ENCODE results near the gene RNF224. TPM values are rescaled to one million over a fixed set of nuclear protein-coding genes. Genes with fewer than 3 reads are reported as not detected.

Gene RNF224
- polyA plus RNA-seq (2011; rRNA removed) (not detected in 2 replicates), polyA minus RNA-seq (2011; rRNA and poly(A)+ RNA removed) (0.21 TPM in 1 of 2 replicates, not detected in the other)

- CTCF ChIA-PET: interaction anchor here (0.6 to 4.2 kb wide), 26 partner anchors 10 to 198 kb away, joined by 3 to 37 read pairs (median 5); partner anchors contain the start of genes ABCA2, DPP7, NPDC1 and SSNA1
- DNase-seq (ENCODE audit: low read depth): no peak
- TF ChIP-seq CTCF (IDR thresholded peaks at IDR 0.05; ENCODE audit: insufficient read depth, low read depth, low read length): peak; percentile 91
- Histone ChIP-seq H3K27me3 (ENCODE audit: control insufficient read depth, insufficient read depth, low read length) (no peaks in the 10 kb centered on the region), H3K4me3 (ENCODE audit: low read depth, low read length) (no peak within 1 kb of the TSS), H3K36me3 (ENCODE audit: control insufficient read depth, insufficient read depth, low read length) (no peaks in the 10 kb centered on the region; the same call in 1 of the 2 replicates)
- POLR2A ChIA-PET: interaction anchor here (0.5 kb wide), 1 partner anchor 22 kb away, joined by 6 read pairs; no protein-coding TSS in a partner anchor
Observed at GRCh38 chr9:137227054-137227852, at the start of gene RNF224. TSS of gene RNF224 (plus strand) at chr9:137227502. CDS start at chr9:137228336, 834 bp downstream.

DNA sequence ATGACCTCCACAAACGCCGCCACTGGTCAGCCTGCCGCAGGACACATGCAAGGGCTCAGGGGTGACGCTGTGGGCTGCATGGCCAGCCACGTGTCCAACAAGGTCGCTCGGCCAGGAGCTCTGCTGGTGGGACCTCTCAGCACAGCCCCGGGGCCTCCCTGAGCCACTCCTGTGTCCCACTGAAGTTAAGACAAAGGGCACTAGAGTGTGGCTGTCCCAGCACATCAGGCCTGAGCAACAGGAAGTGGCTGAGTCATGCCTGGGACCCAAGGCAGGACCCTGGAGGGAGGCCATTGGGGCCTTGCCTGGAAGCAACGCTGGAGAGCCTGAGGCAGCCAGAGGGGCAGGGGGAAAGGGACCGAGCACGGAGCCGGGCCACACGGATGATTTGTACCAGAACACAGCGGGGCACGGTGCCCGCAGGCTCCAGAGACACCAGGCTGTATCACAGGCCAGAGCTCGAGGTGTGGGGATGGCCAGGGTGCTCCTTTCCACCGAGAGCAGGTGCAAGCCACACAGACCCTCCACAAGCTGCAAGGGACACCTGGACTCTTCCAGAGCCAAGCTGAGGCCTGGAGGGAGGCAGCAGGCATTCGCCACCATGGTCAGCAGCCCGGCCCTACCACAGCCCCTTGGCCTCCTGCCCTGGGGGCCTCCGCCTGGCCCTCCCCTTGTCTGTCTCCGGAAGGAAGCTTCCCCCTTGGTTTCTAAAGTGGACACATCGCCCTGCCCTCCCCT is 48.9 kb upstream of the RNF224 start:
- DNase-seq (ENCODE audit: low read depth): no peak
- H3K27me3 ChIP-seq (ENCODE audit: control insufficient read depth, insufficient read depth, low read length): no peaks in the 10 kb centered on the region
- ChIA-PET CTCF (interaction anchor here (1.2 kb wide), 1 partner anchor 25 kb away, joined by 3 read pairs; no protein-coding TSS in a partner anchor), POLR2A (no interaction called here)
- H3K4me3 ChIP-seq (ENCODE audit: low read depth, low read length): no peak overlapping the region
- peaks cover 24% of the 10 kb centered on the region for H3K36me3 ChIP-seq (ENCODE audit: control insufficient read depth, insufficient read depth, low read length)
- TF ChIP-seq CTCF (IDR thresholded peaks at IDR 0.05; ENCODE audit: insufficient read depth, low read depth, low read length): no peak

DNA sequence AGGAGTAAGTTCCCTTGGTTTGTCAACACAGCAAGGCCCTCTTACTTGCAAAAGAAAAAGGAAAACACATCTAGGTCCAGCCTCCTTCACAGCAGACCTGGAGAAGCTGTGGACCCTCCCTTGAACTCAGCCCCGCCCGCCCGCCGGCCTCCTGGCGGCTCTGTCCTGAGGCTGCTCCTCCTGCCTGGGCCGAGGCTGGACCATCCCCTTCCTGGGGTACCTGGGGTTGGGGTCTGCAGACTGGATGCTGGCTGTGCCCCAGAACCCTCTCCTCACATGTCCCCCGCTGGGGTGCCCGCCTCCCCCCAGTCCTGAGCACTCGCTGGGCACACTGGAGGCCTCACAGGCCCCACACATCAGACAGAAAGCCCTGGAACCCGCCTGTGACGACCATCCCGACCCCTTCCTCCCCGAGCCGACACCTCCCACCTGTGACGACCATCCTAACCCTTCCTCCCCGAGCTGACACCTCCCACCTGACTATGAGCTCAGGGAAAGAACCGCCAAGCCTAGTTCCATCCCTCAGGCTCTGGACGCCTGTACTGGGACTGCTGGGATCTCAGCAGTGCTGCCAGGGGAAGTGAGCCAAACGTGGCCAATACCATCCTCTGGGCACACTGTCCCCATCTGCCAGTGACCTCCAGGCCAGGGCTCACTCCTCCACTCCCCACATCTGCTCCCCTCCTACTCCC is 48.2 kb upstream of the RNF224 start:
- no peak overlapping the region for H3K4me3 ChIP-seq (ENCODE audit: low read depth, low read length)
- no peak for TF ChIP-seq CTCF (IDR thresholded peaks at IDR 0.05; ENCODE audit: insufficient read depth, low read depth, low read length)
- ChIA-PET CTCF (interaction anchor here (1.2 kb wide), 1 partner anchor 24 kb away, joined by 3 read pairs; no protein-coding TSS in a partner anchor), POLR2A (no interaction called here)
- peaks cover 27% of the 10 kb centered on the region for H3K36me3 ChIP-seq (ENCODE audit: control insufficient read depth, insufficient read depth, low read length)
- no peaks in the 10 kb centered on the region for H3K27me3 ChIP-seq (ENCODE audit: control insufficient read depth, insufficient read depth, low read length)
- DNase-seq (ENCODE audit: low read depth): no peak

DNA sequence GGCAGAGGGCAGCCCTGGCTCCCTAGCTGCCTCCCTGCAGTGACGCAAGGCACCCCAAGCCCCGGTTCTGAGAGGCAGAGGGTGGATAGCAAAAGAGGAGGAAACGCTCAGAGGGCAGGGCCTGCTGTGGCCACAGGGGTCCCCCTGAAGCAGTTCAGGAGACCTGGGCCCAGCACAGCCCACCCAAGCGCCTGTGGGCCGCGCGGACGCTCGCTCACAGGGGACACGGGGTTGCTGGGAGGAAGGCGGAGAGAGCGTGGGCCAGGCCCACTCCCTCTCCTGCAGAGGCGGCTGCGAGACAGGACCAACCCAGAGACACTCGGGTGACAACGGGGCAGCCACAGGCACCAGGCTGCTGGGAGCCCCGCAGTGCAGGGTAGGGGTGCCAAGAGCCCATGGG is 47.5 kb upstream of the RNF224 start:
- Histone ChIP-seq H3K36me3 (ENCODE audit: control insufficient read depth, insufficient read depth, low read length) (peaks cover 32% of the 10 kb centered on the region), H3K4me3 (ENCODE audit: low read depth, low read length) (no peak overlapping the region), H3K27me3 (ENCODE audit: control insufficient read depth, insufficient read depth, low read length) (no peaks in the 10 kb centered on the region)
- no peak for DNase-seq (ENCODE audit: low read depth)
- CTCF ChIA-PET: no interaction called here
- POLR2A ChIA-PET: interaction anchor here (0.6 kb wide), 1 partner anchor 9 kb away, joined by 3 read pairs; no protein-coding TSS in a partner anchor
- TF ChIP-seq CTCF (IDR thresholded peaks at IDR 0.05; ENCODE audit: insufficient read depth, low read depth, low read length): no peak

Measured in BJ (cell line).